Mesendoderm (in vitro differentiated cells): ENCODE measurements around the gene GNAS.

Source experiments
- DNase-seq: peaks from one replicate; pipeline ENCODE4 v3.0.0; 2013
- H2AK5ac ChIP-seq: 2 replicates; pipeline ENCODE4 v1.6.1; 2013; ENCODE audit warnings: low read length, inconsistent platforms
- H2BK120ac ChIP-seq: 2 replicates; pipeline ENCODE4 v1.6.1; 2013; ENCODE audit warnings: low read depth, mild to moderate bottlenecking, low read length, moderate library complexity, mixed read lengths
- H2BK15ac ChIP-seq: replicated peaks from 2 replicates; pipeline ENCODE4 v1.6.1; 2013; ENCODE audit warnings: low read depth, mild to moderate bottlenecking, moderate library complexity
- H2BK5ac ChIP-seq: 2 replicates; pipeline ENCODE4 v1.6.1; 2013; ENCODE audit warnings: low read length, inconsistent platforms
- H3K18ac ChIP-seq: 2 replicates; pipeline ENCODE4 v1.6.1; 2013; ENCODE audit warnings: mild to moderate bottlenecking, low read length, mixed read lengths
- H3K23ac ChIP-seq: one replicate; pipeline ENCODE4 v1.6.1; 2013; ENCODE audit warnings: low read length
- H3K27ac ChIP-seq: 2 replicates; pipeline ENCODE4 v1.5.1; 2013; ENCODE audit warnings: low read depth, mild to moderate bottlenecking, inconsistent platforms, low read length, moderate library complexity
- H3K27me3 ChIP-seq: 2 replicates; pipeline ENCODE4 v1.6.1; 2013; ENCODE audit warnings: low read length, control low read depth, mild to moderate bottlenecking, inconsistent platforms; ENCODE audit not compliant: insufficient read depth, poor library complexity
- H3K36me3 ChIP-seq: 2 replicates; pipeline ENCODE4 v1.6.1; 2013; ENCODE audit warnings: low read length, inconsistent platforms; ENCODE audit not compliant: control insufficient read depth, insufficient read depth
- H3K4ac ChIP-seq: one replicate; pipeline ENCODE4 v1.6.1; 2013; ENCODE audit warnings: low read depth, mild to moderate bottlenecking, low read length, moderate library complexity
- H3K4me1 ChIP-seq: 2 replicates; pipeline ENCODE4 v1.6.1; 2013; ENCODE audit warnings: low read depth, low read length, inconsistent platforms; ENCODE audit not compliant: control insufficient read depth
- H3K4me2 ChIP-seq: 2 replicates; pipeline ENCODE4 v1.6.1; 2013; ENCODE audit warnings: low read length
- H3K4me3 ChIP-seq: 2 replicates; pipeline ENCODE4 v1.5.1; 2013; ENCODE audit warnings: mild to moderate bottlenecking, low read length
- H3K56ac ChIP-seq: one replicate; pipeline ENCODE4 v1.6.1; 2013; ENCODE audit warnings: low read length
- H3K79me1 ChIP-seq: 2 replicates; pipeline ENCODE4 v1.6.1; 2013; ENCODE audit warnings: low read length, inconsistent platforms
- H3K79me2 ChIP-seq: 2 replicates; pipeline ENCODE4 v1.6.1; 2013; ENCODE audit warnings: mild to moderate bottlenecking, low read length; ENCODE audit not compliant: control insufficient read depth, insufficient read depth
- H3K9ac ChIP-seq: 2 replicates; pipeline ENCODE4 v1.6.1; 2013; ENCODE audit warnings: low read length, inconsistent platforms
- H4K5ac ChIP-seq: one replicate; pipeline ENCODE4 v1.6.1; 2013; ENCODE audit warnings: low read length
- H4K8ac ChIP-seq: one replicate; pipeline ENCODE4 v1.6.1; 2013; ENCODE audit warnings: low read depth, mild to moderate bottlenecking, control low read depth, low read length, moderate library complexity
- WGBS: extraction: QIAGEN DNeasy Blood & Tissue Kit; methylation state at CpG from one replicate; pipeline ENCODE4 v1.1.7; 2013; ENCODE audit warnings: low lambda C conversion rate, missing lambda C conversion rate; ENCODE audit not compliant: insufficient coverage; ENCODE audit errors: extremely low coverage; 5-methylcytosine and 5-hydroxymethylcytosine counted together

GNAS gene

GRCh38 chr20:58897488-58897887, 45.0 kb downstream of the GNAS start:
- peaks cover 16% of the 10 kb centered on the region for H3K79me1 ChIP-seq
- no peak for DNase-seq
- WGBS = no CpG with 5 or more reads among the region's 4 CpGs
- H3K27ac ChIP-seq = no peak overlapping the region
- peaks cover 92% of the 10 kb centered on the region for H3K79me2 ChIP-seq
- no peak overlapping the region for H3K56ac ChIP-seq
- peaks cover 17% of the 10 kb centered on the region for H3K4me1 ChIP-seq
- H4K8ac ChIP-seq = no peak overlapping the region
- H2BK15ac ChIP-seq = no peak overlapping the region
- H3K23ac ChIP-seq = no peak overlapping the region
- H3K18ac ChIP-seq = no peak overlapping the region
- H3K4ac ChIP-seq = no peak overlapping the region
- no peak overlapping the region for H3K4me2 ChIP-seq
- H3K27me3 ChIP-seq = no peaks in the 10 kb centered on the region
- H2BK120ac ChIP-seq = no peak overlapping the region
- H3K4me3 ChIP-seq = no peak overlapping the region
- H4K5ac ChIP-seq = no peak overlapping the region
- peaks cover 11% of the 10 kb centered on the region for H3K36me3 ChIP-seq
- no peak overlapping the region for H3K9ac ChIP-seq
- no peak overlapping the region for H2AK5ac ChIP-seq
- H2BK5ac ChIP-seq = no peak overlapping the region

GRCh38 chr20:58898629-58899408, 46.3 kb downstream of the GNAS start:
- no peak overlapping the region for H2BK120ac ChIP-seq
- no peak overlapping the region for H3K18ac ChIP-seq
- H3K4me3 ChIP-seq = no peak overlapping the region
- H2AK5ac ChIP-seq = no peak overlapping the region
- DNase-seq = no peak
- WGBS = no CpG with 5 or more reads among the region's 15 CpGs
- no peak overlapping the region for H3K56ac ChIP-seq
- no peaks in the 10 kb centered on the region for H3K27me3 ChIP-seq
- peaks cover 15% of the 10 kb centered on the region for H3K4me1 ChIP-seq
- H4K5ac ChIP-seq = no peak overlapping the region
- no peak overlapping the region for H2BK15ac ChIP-seq
- H3K27ac ChIP-seq = no peak overlapping the region
- no peak overlapping the region for H3K4ac ChIP-seq
- peak overlapping the region; percentile 81 for H3K23ac ChIP-seq
- H3K9ac ChIP-seq = no peak overlapping the region
- H3K79me2 ChIP-seq = peaks cover 89% of the 10 kb centered on the region
- H3K4me2 ChIP-seq = no peak overlapping the region
- peaks cover 20% of the 10 kb centered on the region for H3K36me3 ChIP-seq
- H3K79me1 ChIP-seq = peaks cover 25% of the 10 kb centered on the region
- no peak overlapping the region for H2BK5ac ChIP-seq
- H4K8ac ChIP-seq = no peak overlapping the region

- Histone ChIP-seq H3K9ac (no peak overlapping the region), H2BK15ac (no peak overlapping the region), H2BK120ac (no peak overlapping the region), H3K27me3 (no peaks in the 10 kb centered on the region), H3K36me3 (peaks cover 21% of the 10 kb centered on the region), H3K4me1 (peaks cover 14% of the 10 kb centered on the region), H3K56ac (no peak overlapping the region), H3K4ac (no peak overlapping the region), H3K4me3 (no peak overlapping the region), H3K23ac (no peak overlapping the region), H4K8ac (no peak overlapping the region), H2BK5ac (no peak overlapping the region), H3K18ac (no peak overlapping the region), H4K5ac (no peak overlapping the region), H3K27ac (no peak overlapping the region), H3K79me1 (peaks cover 27% of the 10 kb centered on the region), H3K4me2 (no peak overlapping the region), H3K79me2 (peaks cover 83% of the 10 kb centered on the region), H2AK5ac (no peak overlapping the region)
- no peak for DNase-seq
- WGBS = no CpG with 5 or more reads among the region's 10 CpGs
These were observed 47.0 kb downstream of the GNAS start for GRCh38 chr20:58899512-58899911.

DNA sequence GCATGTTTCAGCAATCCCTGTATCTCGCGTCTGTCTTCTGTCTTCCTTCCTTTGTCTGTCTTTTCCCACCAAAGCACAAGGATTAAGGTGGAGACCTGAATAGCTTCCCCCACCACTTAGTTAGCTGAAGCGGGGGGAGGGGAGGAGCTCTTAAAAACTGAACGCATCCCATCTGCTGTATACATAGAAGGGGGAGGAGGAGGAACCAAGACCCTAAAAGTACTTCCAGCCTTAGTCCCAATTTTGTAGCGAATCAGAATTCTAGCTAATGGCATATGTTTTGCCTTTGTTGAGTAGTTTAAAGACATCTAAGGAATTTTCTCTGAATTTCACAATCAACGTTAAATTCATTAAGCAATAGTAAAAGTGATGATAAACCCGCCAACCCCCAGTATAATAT, 47.9 kb downstream of the GNAS start:
- H3K4me1 ChIP-seq = peaks cover 13% of the 10 kb centered on the region

GRCh38 chr20:58901488-58902402, 49.2 kb downstream of the GNAS start:
- DNase-seq = no peak
- H3K4me3 ChIP-seq = no peak overlapping the region
- no peak overlapping the region for H3K4me2 ChIP-seq
- H3K4ac ChIP-seq = no peak overlapping the region
- peaks cover 11% of the 10 kb centered on the region for H3K4me1 ChIP-seq
- H3K36me3 ChIP-seq = peaks cover 27% of the 10 kb centered on the region
- peaks cover 26% of the 10 kb centered on the region for H3K79me1 ChIP-seq
- H2BK5ac ChIP-seq = no peak overlapping the region
- H3K56ac ChIP-seq = no peak overlapping the region
- no peak overlapping the region for H3K18ac ChIP-seq
- H3K9ac ChIP-seq = no peak overlapping the region
- no CpG with 5 or more reads among the region's 19 CpGs for WGBS
- no peak overlapping the region for H3K23ac ChIP-seq
- H2BK15ac ChIP-seq = no peak overlapping the region
- H2BK120ac ChIP-seq = no peak overlapping the region
- H4K8ac ChIP-seq = no peak overlapping the region
- no peaks in the 10 kb centered on the region for H3K27me3 ChIP-seq
- H2AK5ac ChIP-seq = no peak overlapping the region
- H3K79me2 ChIP-seq = peaks cover 62% of the 10 kb centered on the region
- no peak overlapping the region for H4K5ac ChIP-seq
- no peak overlapping the region for H3K27ac ChIP-seq

More for the DNA sequence above, 47.9 kb downstream of the GNAS start:
- Histone ChIP-seq H3K27ac (no peak overlapping the region), H3K9ac (no peak overlapping the region), H3K27me3 (no peaks in the 10 kb centered on the region), H4K8ac (no peak overlapping the region), H3K4me2 (no peak overlapping the region), H3K4me3 (no peak overlapping the region), H2BK5ac (no peak overlapping the region), H3K23ac (no peak overlapping the region), H3K79me1 (peaks cover 29% of the 10 kb centered on the region), H3K36me3 (peaks cover 24% of the 10 kb centered on the region), H3K18ac (no peak overlapping the region), H2BK120ac (no peak overlapping the region), H3K4ac (no peak overlapping the region), H4K5ac (no peak overlapping the region), H2AK5ac (no peak overlapping the region), H3K79me2 (peaks cover 75% of the 10 kb centered on the region), H2BK15ac (no peak overlapping the region), H3K56ac (no peak overlapping the region)
- no CpG with 5 or more reads among the region's 7 CpGs for WGBS
- peak; percentile 38 for DNase-seq
